ENCODE measurements around the gene MLX. TPM values are rescaled to one million over a fixed set of nuclear protein-coding genes. Genes with fewer than 3 reads are reported as not detected.
A peak's percentile ranks its signal among the peaks of the same experiment; 100 is the strongest.

MLX gene, protein sequence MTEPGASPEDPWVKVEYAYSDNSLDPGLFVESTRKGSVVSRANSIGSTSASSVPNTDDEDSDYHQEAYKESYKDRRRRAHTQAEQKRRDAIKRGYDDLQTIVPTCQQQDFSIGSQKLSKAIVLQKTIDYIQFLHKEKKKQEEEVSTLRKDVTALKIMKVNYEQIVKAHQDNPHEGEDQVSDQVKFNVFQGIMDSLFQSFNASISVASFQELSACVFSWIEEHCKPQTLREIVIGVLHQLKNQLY
- total RNA-seq: 10 to 100 TPM; 43.0 to 64.4 (median 55.8) TPM
- 10 to 100 TPM; 33.0 to 39.1 (median 33.2) TPM for polyA plus RNA-seq
- long read RNA-seq, donor 1, transcript MLX-203 (8 exons, 2,428 nt): major isoform, 10 of 15 reads
- long read RNA-seq, donor 1, partial matches to known transcripts: 0 of 15 reads
- long read RNA-seq, donor 1, other reads (novel, unspliced or antisense): 0 of 15 reads
- long read RNA-seq, donor 2, transcript MLX-203 (8 exons, 2,428 nt): major isoform, 13 of 29 reads
- long read RNA-seq, donor 2, partial matches to known transcripts: 12 of 29 reads
- long read RNA-seq, donor 2, other reads (novel, unspliced or antisense): 0 of 29 reads

DNA sequence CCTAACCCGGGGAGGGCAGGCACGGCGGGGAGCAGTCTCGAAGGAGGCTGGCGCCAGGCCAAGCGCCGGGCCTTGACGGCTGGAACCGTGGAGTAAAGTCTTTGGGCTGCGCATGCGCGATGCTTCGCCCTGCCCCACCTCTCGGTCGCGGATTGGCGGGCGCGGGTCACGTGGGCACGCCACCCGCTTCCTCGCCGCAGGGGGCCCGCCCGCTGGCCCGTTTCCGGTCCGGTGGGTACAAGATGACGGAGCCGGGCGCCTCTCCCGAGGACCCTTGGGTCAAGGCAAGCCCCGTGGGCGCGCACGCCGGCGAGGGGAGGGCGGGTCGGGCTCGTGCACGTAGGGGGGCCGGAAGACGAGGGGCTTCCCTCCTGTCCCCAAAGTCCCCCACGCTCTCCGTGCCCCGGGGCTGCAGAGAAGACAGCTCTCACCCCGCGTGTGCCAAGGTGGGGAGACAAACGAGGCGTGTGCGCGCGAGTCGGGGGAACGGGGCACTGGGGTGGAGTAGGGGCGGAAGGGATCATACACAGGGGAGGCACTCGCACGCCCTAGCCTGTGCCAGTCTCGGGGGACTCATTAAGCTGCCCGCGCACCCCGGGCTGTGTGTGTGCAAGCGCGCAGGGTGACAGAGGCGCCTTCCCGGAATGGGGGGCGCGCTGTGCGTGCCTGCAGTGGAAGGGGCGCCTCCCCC lies at the start of gene MLX:
MLX (plus strand) TSS at position 218 of the 691 bp plus-strand sequence; CDS start at position 243, 25 bp downstream.
- Histone ChIP-seq H3K36me3 (peaks cover 0 to 75% (median 58%) of the 10 kb centered on the region in 6 donors), H3K4me1 (peaks cover 34 to 83% (median 65%) of the 10 kb centered on the region in 6 donors), H3K9me3 (no peaks in the 10 kb centered on the region), H3K27ac (peak within 1 kb of the TSS; percentile 90 to 98 (median 96)), H3K27me3 (replicated peaks in 1 of 7) (no peaks in the 10 kb centered on the region), H3K4me3 (peak within 1 kb of the TSS; percentile 69 to 98 (median 89))
- peak in 1 of 3 donors; percentile 24 for TF ChIP-seq POLR2A (IDR thresholded peaks at IDR 0.05)
- TF ChIP-seq POLR2AphosphoS5 (IDR thresholded peaks at IDR 0.05): peak; percentile 90 to 96 (median 92)
- TF ChIP-seq, protein P1, sequence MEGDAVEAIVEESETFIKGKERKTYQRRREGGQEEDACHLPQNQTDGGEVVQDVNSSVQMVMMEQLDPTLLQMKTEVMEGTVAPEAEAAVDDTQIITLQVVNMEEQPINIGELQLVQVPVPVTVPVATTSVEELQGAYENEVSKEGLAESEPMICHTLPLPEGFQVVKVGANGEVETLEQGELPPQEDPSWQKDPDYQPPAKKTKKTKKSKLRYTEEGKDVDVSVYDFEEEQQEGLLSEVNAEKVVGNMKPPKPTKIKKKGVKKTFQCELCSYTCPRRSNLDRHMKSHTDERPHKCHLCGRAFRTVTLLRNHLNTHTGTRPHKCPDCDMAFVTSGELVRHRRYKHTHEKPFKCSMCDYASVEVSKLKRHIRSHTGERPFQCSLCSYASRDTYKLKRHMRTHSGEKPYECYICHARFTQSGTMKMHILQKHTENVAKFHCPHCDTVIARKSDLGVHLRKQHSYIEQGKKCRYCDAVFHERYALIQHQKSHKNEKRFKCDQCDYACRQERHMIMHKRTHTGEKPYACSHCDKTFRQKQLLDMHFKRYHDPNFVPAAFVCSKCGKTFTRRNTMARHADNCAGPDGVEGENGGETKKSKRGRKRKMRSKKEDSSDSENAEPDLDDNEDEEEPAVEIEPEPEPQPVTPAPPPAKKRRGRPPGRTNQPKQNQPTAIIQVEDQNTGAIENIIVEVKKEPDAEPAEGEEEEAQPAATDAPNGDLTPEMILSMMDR (IDR thresholded peaks at IDR 0.05 in 8 of 11, conservative IDR thresholded peaks at IDR 0.05 in 3 of 11): peak in 1 of 11 experiments; percentile 20
- 0 to 1% (median 0%) methylated on average over 38 to 72 of the region's 72 CpGs for WGBS, 5 donors
- intact Hi-C loops (cut with DNase I; ENCODE audit: low total_unique reads): no loop called here
- DNase-seq: peak; percentile 98

DNA sequence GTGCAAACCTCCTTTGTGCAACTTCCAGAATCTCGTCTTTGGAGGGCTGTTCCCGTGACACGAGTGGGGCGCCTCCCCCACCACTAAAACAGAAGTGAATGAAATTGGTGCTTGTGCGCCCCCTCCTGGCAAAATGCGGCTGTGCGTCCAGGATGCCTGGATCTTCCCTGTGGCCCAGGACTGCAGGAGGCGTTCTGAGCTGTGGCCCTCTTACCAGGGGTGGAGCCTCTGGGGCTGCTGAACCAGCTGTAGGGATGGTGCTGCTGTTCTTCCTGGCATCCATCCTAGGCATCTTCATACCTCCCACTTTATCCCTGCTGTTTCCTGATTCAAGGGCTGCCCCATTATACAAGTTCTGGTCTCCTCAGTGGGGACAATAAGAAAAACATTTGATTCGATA lies 49.4 kb upstream of the MLX start:
- Histone ChIP-seq H3K27me3 (replicated peaks in 1 of 7) (no peaks in the 10 kb centered on the region), H3K36me3 (peaks cover 0 to 64% (median 30%) of the 10 kb centered on the region in 6 donors), H3K27ac (peak overlapping the region in 7 of 8 donors; percentile 73 to 91 (median 86)), H3K4me3 (no peak overlapping the region), H3K4me1 (peaks cover 34 to 75% (median 66%) of the 10 kb centered on the region in 6 donors), H3K9me3 (no peaks in the 10 kb centered on the region)
- DNase-seq: peak; percentile 94
- 5 to 9% (median 8%) methylated on average over 8 to 9 of the region's 9 CpGs for WGBS, 5 donors
- intact Hi-C loops (cut with DNase I; ENCODE audit: low total_unique reads): loop anchor here (5.0 to 10.0 kb wide), 3 partner anchors 53 to 195 kb away; no protein-coding TSS in a partner anchor
- TF ChIP-seq, protein P1 (IDR thresholded peaks at IDR 0.05 in 8 of 11, conservative IDR thresholded peaks at IDR 0.05 in 3 of 11): peak; percentile 94 to 99 (median 97)
- no peak for TF ChIP-seq POLR2A (IDR thresholded peaks at IDR 0.05)
- peak; percentile 61 to 82 (median 80) for TF ChIP-seq POLR2AphosphoS5 (IDR thresholded peaks at IDR 0.05)

DNA sequence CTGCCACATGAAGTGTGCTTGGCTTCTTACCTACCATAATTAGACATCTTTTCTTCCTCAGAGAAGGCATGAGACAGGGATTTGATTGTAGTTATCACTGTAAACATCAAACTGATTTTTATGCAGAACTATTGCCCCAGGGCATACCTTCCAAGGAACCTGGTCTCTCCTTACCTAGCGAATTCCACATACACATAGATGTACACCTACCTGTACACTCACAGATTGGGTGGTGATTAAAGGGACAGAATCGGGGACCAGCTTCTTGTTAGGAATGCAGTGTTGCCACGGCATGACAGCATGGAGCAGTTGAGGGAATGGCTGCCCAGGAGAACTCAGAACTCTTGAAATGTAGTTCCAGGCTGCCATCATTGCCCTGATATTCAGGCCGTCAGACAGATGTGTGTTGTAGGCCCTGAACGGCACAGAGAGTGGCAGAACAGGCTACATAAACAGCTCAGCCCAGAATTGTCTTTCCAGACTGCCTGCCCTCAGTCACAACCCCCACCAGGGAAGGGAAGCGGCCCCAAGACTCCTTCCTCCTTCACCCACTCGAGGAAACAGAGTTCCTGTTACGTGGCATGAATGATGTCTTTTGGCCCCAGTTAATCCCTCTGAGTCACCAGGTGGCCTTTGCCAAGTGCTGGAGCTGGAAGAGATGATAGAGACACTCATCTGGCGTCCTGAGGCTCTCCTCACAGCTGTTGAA lies 48.7 kb upstream of the MLX start:
- Histone ChIP-seq H3K27me3 (replicated peaks in 1 of 7) (no peaks in the 10 kb centered on the region), H3K36me3 (peaks cover 0 to 67% (median 30%) of the 10 kb centered on the region in 6 donors), H3K27ac (peak overlapping the region; percentile 55 to 91 (median 85)), H3K4me3 (no peak overlapping the region), H3K4me1 (peaks cover 35 to 76% (median 64%) of the 10 kb centered on the region in 6 donors), H3K9me3 (no peaks in the 10 kb centered on the region)
- DNase-seq: peak; percentile 73
- intact Hi-C loops (cut with DNase I; ENCODE audit: low total_unique reads): loop anchor here (5.0 to 10.0 kb wide), 3 partner anchors 53 to 196 kb away; no protein-coding TSS in a partner anchor
- TF ChIP-seq, protein P1 (IDR thresholded peaks at IDR 0.05 in 8 of 11, conservative IDR thresholded peaks at IDR 0.05 in 3 of 11): no peak
- TF ChIP-seq POLR2AphosphoS5 (IDR thresholded peaks at IDR 0.05) (peak in 1 of 3 donors; percentile 81), POLR2A (IDR thresholded peaks at IDR 0.05) (no peak)
- 30 to 42% (median 38%) methylated on average over 8 to 9 of the region's 9 CpGs for WGBS, 5 donors
